GM10266 (cell line): Measurements from ENCODE around the gene HAND2.

Experiments
- DNase-seq: peaks from one replicate; pipeline ENCODE4 v3.0.0; 2012; ENCODE audit errors: extremely low spot score
- CTCF ChIP-seq: IDR thresholded peaks from 2 replicates; pipeline ENCODE4 v1.5.1; 2012; ENCODE audit warnings: mild to moderate bottlenecking, low read depth; ENCODE audit not compliant: control insufficient read depth, insufficient read depth; ENCODE audit errors: missing control alignments

HAND2 gene

GRCh38 chr4:173498771-173499170 is 31.3 kb downstream of the HAND2 start:
- DNase-seq = no peak
- TF ChIP-seq CTCF = no peak

DNA sequence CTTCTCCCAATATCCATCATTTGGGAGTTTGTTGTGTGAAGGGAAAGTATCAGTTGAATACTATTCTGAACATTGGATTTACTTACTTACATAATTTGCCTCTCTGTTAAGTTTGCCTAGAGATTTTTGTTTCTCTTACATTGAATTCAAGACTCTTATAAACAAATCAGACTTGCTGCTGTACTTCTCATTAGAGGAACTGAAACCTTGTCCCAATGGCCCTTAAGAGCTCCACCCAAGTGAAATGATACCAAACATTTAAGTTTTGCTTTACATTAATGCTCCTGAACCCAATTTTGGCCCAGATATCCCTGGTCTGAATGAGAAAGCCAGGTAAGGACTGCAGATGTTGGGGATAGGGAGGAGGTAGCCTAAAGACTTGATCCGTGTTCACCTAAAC is 32.0 kb downstream of the HAND2 start:
- no peak for TF ChIP-seq CTCF
- no peak for DNase-seq

DNA sequence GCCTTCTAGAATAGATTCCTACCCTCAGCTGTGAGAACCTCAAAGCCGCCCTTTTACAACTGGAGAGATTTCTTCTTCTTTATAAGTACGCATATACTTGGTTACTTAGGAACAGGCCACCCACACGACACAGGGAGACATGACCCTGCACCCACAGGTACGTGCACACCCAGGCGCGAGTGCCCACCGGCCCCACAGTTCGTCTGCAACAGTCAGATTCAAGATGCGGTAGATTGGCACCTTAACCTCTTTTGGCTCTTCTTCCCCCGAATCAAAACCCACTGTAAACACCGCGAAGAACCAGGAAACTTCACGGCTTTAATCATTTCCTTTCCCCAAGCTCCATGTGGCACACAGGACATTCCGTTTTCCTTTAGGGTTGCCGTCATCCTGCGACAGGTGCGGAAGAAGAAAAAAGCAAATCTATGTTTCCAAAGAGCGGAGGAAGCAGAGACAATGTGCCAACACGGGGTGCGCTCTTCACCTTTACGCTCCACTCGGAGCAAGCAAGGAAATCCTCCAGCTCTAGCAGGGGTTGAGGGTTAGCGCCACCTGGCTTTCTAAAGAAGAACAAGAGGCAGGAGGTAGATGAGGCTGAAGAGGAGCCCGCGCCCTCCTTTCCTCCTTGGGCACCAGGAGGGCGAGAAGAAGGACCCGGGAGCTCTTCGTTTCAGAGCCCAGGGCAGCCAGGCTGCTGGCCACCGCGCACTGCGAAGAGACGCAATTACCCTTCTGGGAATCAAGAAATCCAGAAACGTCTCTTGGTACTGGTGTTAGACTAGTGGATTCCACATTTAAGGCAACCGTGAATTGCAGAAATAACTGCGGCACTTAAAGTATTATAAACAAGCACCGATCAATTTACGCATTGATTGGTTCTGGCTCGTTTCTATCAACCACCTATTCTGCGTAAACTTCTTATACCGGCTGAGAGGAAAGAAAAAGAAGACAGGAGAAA is 35.7 kb downstream of the HAND2 start:
- DNase-seq = peak; percentile 80
- TF ChIP-seq CTCF = peak; percentile 85

- no peak for TF ChIP-seq CTCF
- no peak for DNase-seq
Measured at GRCh38 chr4:173493041-173493440, 37.0 kb downstream of the HAND2 start.

DNA sequence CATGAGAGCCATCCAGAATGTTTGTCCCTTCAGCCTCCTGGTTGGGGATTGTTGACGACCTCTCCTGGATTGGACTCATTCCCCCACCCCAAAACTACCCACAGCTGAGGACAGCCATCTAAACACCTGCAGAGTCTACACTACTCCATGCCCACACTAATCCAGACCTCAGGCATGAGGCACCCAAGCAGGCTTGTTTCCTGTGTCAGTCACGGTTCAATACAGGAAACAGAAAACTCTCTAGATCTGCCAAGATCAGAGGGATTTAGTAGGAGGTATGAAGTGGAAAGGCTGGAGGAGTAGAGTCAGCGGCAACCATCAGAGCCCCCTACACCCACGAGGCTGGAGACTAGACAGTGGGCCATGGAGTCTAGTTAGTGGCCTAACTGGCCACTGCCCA is 37.7 kb downstream of the HAND2 start:
- no peak for TF ChIP-seq CTCF
- DNase-seq = no peak

DNA sequence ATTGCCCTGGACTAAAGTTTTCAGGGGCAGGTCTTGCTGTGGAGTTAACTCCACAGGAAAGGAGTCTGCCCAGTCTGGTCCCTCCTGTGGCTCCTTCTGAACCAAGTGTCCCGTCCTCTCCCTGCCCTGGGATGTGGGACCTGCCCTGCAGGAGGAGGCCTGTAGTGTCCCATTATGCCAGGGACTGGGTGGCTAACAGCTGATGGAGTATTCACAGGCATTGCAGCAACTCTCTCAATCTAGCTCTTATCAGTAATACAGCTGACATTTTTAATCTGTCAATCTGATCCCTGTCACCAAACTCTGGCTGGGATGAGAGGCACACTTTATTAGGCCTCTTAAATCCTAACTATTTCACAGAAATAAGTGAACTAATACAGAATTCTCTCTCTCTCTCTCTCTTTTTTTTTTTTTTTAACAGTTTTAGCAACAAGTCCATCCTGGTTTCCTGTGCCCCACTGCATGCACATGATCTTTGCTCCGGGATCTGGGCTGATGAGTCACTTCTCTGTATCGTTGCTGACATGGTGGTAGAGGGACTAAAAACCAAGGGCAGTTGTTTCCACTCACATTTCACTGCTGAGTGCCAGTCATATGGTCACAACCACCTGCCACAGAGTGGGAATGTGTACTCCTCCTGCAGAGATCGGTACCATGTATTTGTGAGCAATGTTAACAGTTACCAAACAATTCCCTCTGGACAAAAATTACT is 39.1 kb downstream of the HAND2 start:
- no peak for TF ChIP-seq CTCF
- no peak for DNase-seq

- no peak for TF ChIP-seq CTCF
- no peak for DNase-seq
Measured at GRCh38 chr4:173490256-173490655, 39.8 kb downstream of the HAND2 start.
